Astrocyte (in vitro differentiated cells and primary cell): ENCODE data around the gene UGT1A9. TPM values are rescaled to one million over a fixed set of nuclear protein-coding genes. Genes with fewer than 3 reads are reported as not detected.

Experiments used
- DNase-seq: peaks from one replicate; pipeline ENCODE4 v3.0.0-alpha.2; 2010; ENCODE audit warnings: low read depth
- FAIRE-seq: peaks from 2 replicates; lab custom pipeline; 2011; peaks lifted over from hg19 to GRCh38; lab: Jason Lieb, UNC
- H2AFZ ChIP-seq: 2 replicates; pipeline ENCODE4 v1.6.0; 2012; ENCODE audit warnings: low read depth, low read length, inconsistent platforms
- H3K27ac ChIP-seq: 2 replicates; pipeline ENCODE4 v1.5.1; 2011; ENCODE audit warnings: low read depth, low read length, inconsistent platforms
- H3K27me3 ChIP-seq: 2 replicates; pipeline ENCODE4 v1.6.0; 2011; ENCODE audit warnings: low read length, inconsistent platforms; ENCODE audit not compliant: insufficient read depth
- H3K36me3 ChIP-seq: 2 replicates; pipeline ENCODE4 v1.5.1; 2011; ENCODE audit warnings: low read length, inconsistent platforms; ENCODE audit not compliant: insufficient read depth
- H3K4me1 ChIP-seq: 2 replicates; pipeline ENCODE4 v1.5.1; 2011; ENCODE audit warnings: low read length, inconsistent platforms; ENCODE audit not compliant: insufficient read depth
- H3K4me2 ChIP-seq: 2 replicates; pipeline ENCODE4 v1.6.0; 2012; ENCODE audit warnings: low read length, inconsistent platforms
- H3K4me3 ChIP-seq: 2 replicates; pipeline ENCODE4 v1.5.1; 2011; ENCODE audit warnings: low read depth, mild to moderate bottlenecking, low read length, inconsistent platforms; ENCODE audit not compliant: insufficient read depth
- H3K79me2 ChIP-seq: 2 replicates; pipeline ENCODE4 v1.6.0; 2012; ENCODE audit warnings: mild to moderate bottlenecking, low read length, inconsistent platforms; ENCODE audit not compliant: insufficient read depth
- H3K9ac ChIP-seq: 2 replicates; pipeline ENCODE4 v1.6.0; 2012; ENCODE audit warnings: mild to moderate bottlenecking, low read length, inconsistent platforms
- H3K9me3 ChIP-seq: 2 replicates; pipeline ENCODE4 v1.5.1; 2012; ENCODE audit warnings: low read depth, mild to moderate bottlenecking, low read length, inconsistent platforms; ENCODE audit not compliant: insufficient read depth
- H4K20me1 ChIP-seq: 2 replicates; pipeline ENCODE4 v1.6.0; 2012; ENCODE audit warnings: low read length, inconsistent platforms; ENCODE audit not compliant: insufficient read depth
- H3K27ac Mint-ChIP-seq: one replicate; pipeline ENCODE4 v1.8.0; 2021; ENCODE audit warnings: mild to moderate bottlenecking, mixed read lengths; ENCODE audit not compliant: unreplicated experiment
- H3K27me3 Mint-ChIP-seq: one replicate; pipeline ENCODE4 v1.8.0; 2021; ENCODE audit warnings: low read depth, mixed read lengths; ENCODE audit not compliant: unreplicated experiment
- H3K36me3 Mint-ChIP-seq: one replicate; pipeline ENCODE4 v1.8.0; 2021; ENCODE audit warnings: low read depth, mixed read lengths; ENCODE audit not compliant: unreplicated experiment
- H3K4me1 Mint-ChIP-seq: one replicate; pipeline ENCODE4 v1.8.0; 2021; ENCODE audit warnings: low read depth, mixed read lengths; ENCODE audit not compliant: unreplicated experiment
- H3K4me3 Mint-ChIP-seq: one replicate; pipeline ENCODE4 v1.8.0; 2021; ENCODE audit warnings: mild to moderate bottlenecking, moderate library complexity, mixed read lengths; ENCODE audit not compliant: unreplicated experiment
- H3K9me3 Mint-ChIP-seq: one replicate; pipeline ENCODE4 v1.8.0; 2021; ENCODE audit warnings: mild to moderate bottlenecking, mixed read lengths; ENCODE audit not compliant: unreplicated experiment
- EZH2 ChIP-seq: IDR thresholded peaks from 2 replicates; pipeline ENCODE4 v1.6.1; 2012; ENCODE audit warnings: mild to moderate bottlenecking, low read length, inconsistent platforms; ENCODE audit not compliant: insufficient read depth
- total RNA-seq: library from RNA; stranded (reverse); gene quantifications from 2 replicates; pipeline ENCODE4 v1.2.1, GENCODE V29; 2021
- TF ChIP-seq, protein P1 (sequence below): IDR thresholded peaks from 2 replicates; pipeline ENCODE4 v1.5.1; 2011; ENCODE audit warnings: low read depth, mild to moderate bottlenecking, inconsistent platforms, low read length, moderate library complexity; ENCODE audit not compliant: insufficient read depth

The UGT1A9 gene
- total RNA-seq, 1 donor from 2014 or later: not detected

DNA sequence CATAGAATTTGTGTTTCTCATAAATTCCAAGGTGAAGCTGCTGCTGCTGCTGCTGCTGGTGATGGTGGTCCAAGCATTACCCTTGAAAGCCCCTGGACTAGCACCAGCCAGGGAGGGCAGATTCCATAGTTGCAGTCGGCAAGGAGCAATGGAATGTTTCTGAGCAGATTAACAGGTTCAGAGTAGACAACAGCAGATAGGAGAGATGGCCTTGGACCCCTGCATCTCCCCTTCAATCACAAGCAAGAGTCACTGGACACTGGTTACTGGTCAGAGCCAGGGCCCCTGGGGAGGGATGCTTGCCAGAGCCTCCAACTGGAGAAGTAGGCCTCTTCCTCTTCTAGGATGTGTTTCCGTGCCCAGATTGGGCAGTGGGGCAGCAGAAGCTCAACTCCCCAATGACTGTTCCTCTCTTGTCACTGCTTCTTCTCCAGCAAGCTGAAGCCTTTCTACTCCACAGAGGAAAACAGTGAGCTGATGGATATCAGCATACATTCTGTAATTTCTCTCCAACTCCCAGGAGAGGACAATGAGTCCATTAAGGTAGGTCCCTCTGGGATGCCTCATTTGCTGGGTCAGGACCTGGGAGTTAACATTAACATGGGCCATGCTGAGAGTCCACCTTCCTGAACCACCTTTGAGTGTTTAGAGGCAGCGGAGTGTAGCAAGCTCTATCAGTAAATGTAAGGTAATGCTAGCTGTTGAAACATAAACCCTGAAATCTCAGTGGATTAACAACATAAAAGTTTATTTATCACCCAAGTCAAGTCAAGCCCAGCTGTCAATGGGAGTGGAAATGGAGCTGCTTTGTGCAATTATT is 141.7 kb downstream of the UGT1A9 start:
- no peak overlapping the region for H3K27ac Mint-ChIP-seq
- H3K4me3 Mint-ChIP-seq: no peak overlapping the region
- no peak for FAIRE-seq

DNA sequence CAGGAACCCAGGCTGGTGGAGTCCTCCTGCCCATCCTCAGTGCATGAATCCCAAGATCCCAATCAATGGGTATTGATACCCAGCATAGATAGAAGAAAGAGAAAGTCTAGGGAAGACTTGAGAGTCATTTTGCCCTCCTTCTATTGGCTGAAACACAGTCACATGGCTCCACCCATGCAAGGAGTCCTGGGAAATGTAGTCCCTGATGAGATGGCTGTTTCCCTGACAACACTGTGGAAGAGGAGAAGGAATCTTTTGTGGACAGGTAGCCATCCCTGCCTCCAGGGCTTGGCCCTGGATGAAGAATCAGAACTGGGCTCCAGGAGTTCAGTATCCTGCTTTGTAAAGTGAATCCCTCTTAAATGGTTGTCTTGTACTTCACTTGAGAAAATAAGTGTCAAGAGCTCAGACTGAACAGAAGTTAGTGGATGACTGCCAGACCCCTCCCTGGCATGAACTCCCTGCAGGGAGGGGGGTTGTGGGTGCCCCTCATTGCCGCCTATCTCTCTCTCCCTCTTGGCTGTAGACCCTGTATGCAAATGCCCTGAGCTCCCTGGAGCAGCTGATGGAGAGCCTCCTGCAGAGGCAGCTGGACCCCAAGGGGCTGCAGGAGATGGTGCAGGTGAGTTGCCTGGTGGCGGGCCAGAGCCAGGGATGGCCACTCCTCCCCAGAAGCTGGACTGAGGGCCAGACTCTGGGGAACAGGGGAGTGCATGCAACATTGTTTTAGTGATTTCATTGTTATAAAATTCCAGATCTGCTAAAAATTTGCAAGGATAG is 142.5 kb downstream of the UGT1A9 start:
- Mint-ChIP-seq H3K36me3 (no peaks in the 10 kb centered on the region), H3K4me1 (no peaks in the 10 kb centered on the region), H3K4me3 (no peak overlapping the region), H3K9me3 (no peaks in the 10 kb centered on the region), H3K27ac (no peak overlapping the region), H3K27me3 (peaks cover 28% of the 10 kb centered on the region)
- Histone ChIP-seq H3K9me3 (no peaks in the 10 kb centered on the region), H3K79me2 (no peaks in the 10 kb centered on the region), H3K27me3 (peaks cover 4% of the 10 kb centered on the region), H3K36me3 (no peaks in the 10 kb centered on the region), H2AFZ (no peak overlapping the region), H3K9ac (no peak overlapping the region), H4K20me1 (no peaks in the 10 kb centered on the region), H3K4me2 (no peak overlapping the region), H3K4me1 (no peaks in the 10 kb centered on the region), H3K27ac (no peak overlapping the region), H3K4me3 (no peak overlapping the region)
- no peak for DNase-seq
- TF ChIP-seq, protein P1, sequence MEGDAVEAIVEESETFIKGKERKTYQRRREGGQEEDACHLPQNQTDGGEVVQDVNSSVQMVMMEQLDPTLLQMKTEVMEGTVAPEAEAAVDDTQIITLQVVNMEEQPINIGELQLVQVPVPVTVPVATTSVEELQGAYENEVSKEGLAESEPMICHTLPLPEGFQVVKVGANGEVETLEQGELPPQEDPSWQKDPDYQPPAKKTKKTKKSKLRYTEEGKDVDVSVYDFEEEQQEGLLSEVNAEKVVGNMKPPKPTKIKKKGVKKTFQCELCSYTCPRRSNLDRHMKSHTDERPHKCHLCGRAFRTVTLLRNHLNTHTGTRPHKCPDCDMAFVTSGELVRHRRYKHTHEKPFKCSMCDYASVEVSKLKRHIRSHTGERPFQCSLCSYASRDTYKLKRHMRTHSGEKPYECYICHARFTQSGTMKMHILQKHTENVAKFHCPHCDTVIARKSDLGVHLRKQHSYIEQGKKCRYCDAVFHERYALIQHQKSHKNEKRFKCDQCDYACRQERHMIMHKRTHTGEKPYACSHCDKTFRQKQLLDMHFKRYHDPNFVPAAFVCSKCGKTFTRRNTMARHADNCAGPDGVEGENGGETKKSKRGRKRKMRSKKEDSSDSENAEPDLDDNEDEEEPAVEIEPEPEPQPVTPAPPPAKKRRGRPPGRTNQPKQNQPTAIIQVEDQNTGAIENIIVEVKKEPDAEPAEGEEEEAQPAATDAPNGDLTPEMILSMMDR: no peak
- TF ChIP-seq EZH2: no peak
- FAIRE-seq: no peak

More for the DNA sequence above, 141.7 kb downstream of the UGT1A9 start:
- Histone ChIP-seq H3K36me3 (no peaks in the 10 kb centered on the region), H3K4me1 (no peaks in the 10 kb centered on the region), H3K9ac (no peak overlapping the region), H3K79me2 (no peaks in the 10 kb centered on the region), H2AFZ (no peak overlapping the region), H3K4me2 (no peak overlapping the region), H4K20me1 (no peaks in the 10 kb centered on the region), H3K9me3 (no peaks in the 10 kb centered on the region), H3K27me3 (peaks cover 4% of the 10 kb centered on the region), H3K4me3 (no peak overlapping the region), H3K27ac (no peak overlapping the region)
- DNase-seq: no peak
- no peaks in the 10 kb centered on the region for H3K9me3 Mint-ChIP-seq
- H3K36me3 Mint-ChIP-seq: no peaks in the 10 kb centered on the region
- peaks cover 34% of the 10 kb centered on the region for H3K27me3 Mint-ChIP-seq
- H3K4me1 Mint-ChIP-seq: no peaks in the 10 kb centered on the region
- TF ChIP-seq, protein P1: no peak
- TF ChIP-seq EZH2: no peak
